Glutamatergic neuron (in vitro differentiated cells): Measurements from ENCODE around the gene EVX1. TPM values are rescaled to one million over a fixed set of nuclear protein-coding genes. Genes with fewer than 3 reads are reported as not detected.

ENCODE experiments used
- DNase-seq: peaks from one replicate; pipeline ENCODE4 v3.0.0; 2022
- H3K27ac Mint-ChIP-seq: one replicate; pipeline ENCODE4 v1.8.0; 2020; ENCODE audit warnings: mild to moderate bottlenecking, mixed read lengths, inconsistent platforms; ENCODE audit not compliant: unreplicated experiment
- H3K27me3 Mint-ChIP-seq: one replicate; pipeline ENCODE4 v1.8.0; 2020; ENCODE audit warnings: mild to moderate bottlenecking, moderate library complexity, mixed read lengths, inconsistent platforms; ENCODE audit not compliant: unreplicated experiment
- H3K36me3 Mint-ChIP-seq: one replicate; pipeline ENCODE4 v1.8.0; 2020; ENCODE audit warnings: mild to moderate bottlenecking, mixed read lengths, inconsistent platforms; ENCODE audit not compliant: unreplicated experiment
- H3K4me1 Mint-ChIP-seq: one replicate; pipeline ENCODE4 v1.8.0; 2020; ENCODE audit warnings: mild to moderate bottlenecking, low read depth, mixed read lengths, inconsistent platforms; ENCODE audit not compliant: unreplicated experiment
- H3K4me3 Mint-ChIP-seq: one replicate; pipeline ENCODE4 v1.8.0; 2020; ENCODE audit warnings: mild to moderate bottlenecking, mixed read lengths, inconsistent platforms; ENCODE audit not compliant: unreplicated experiment
- H3K9me3 Mint-ChIP-seq: one replicate; pipeline ENCODE4 v1.8.0; 2020; ENCODE audit warnings: mild to moderate bottlenecking, moderate library complexity, mixed read lengths, inconsistent platforms; ENCODE audit not compliant: unreplicated experiment
- CTCF ChIP-seq: fragments of 200-600 bp; sonication (generic); IDR thresholded peaks from one replicate; pipeline ENCODE4 v1.5.0; 2021; ENCODE audit not compliant: partially characterized antibody, unreplicated experiment
- total RNA-seq: library from RNA; stranded (reverse); fragmentation: NEBNext Ultra II Directional; extraction: Animal tissue kit (Norgen Biotek cat#: 25700); gene quantifications from one replicate; pipeline ENCODE4 v1.2.1, GENCODE V29; 2021; ENCODE audit not compliant: unreplicated experiment

EVX1 gene
- total RNA-seq, 1 donor from 2014 or later = 7.1 TPM

- DNase-seq = no peak
- Mint-ChIP-seq H3K4me3 (no peak overlapping the region), H3K36me3 (no peaks in the 10 kb centered on the region), H3K27ac (no peak overlapping the region), H3K27me3 (peaks cover 48% of the 10 kb centered on the region), H3K9me3 (peaks cover 6% of the 10 kb centered on the region), H3K4me1 (peaks cover 3% of the 10 kb centered on the region)
- TF ChIP-seq CTCF = no peak
Measured at GRCh38 chr7:27207348-27207985, 35.1 kb upstream of the EVX1 start.

GRCh38 chr7:27208998-27209397 lies 33.6 kb upstream of the EVX1 start:
- no peak overlapping the region for H3K4me3 Mint-ChIP-seq

GRCh38 chr7:27209933-27210440 lies 32.6 kb upstream of the EVX1 start:
- no peak for DNase-seq
- peaks cover 2% of the 10 kb centered on the region for H3K9me3 Mint-ChIP-seq
- no peak overlapping the region for H3K27ac Mint-ChIP-seq
- TF ChIP-seq CTCF = no peak
- H3K4me3 Mint-ChIP-seq = no peak overlapping the region
- peaks cover 38% of the 10 kb centered on the region for H3K27me3 Mint-ChIP-seq
- H3K36me3 Mint-ChIP-seq = no peaks in the 10 kb centered on the region
- no peaks in the 10 kb centered on the region for H3K4me1 Mint-ChIP-seq

More at GRCh38 chr7:27208998-27209397, 33.6 kb upstream of the EVX1 start:
- peaks cover 44% of the 10 kb centered on the region for H3K27me3 Mint-ChIP-seq
- H3K4me1 Mint-ChIP-seq = peaks cover 3% of the 10 kb centered on the region
- H3K27ac Mint-ChIP-seq = no peak overlapping the region
- no peaks in the 10 kb centered on the region for H3K36me3 Mint-ChIP-seq
- peaks cover 4% of the 10 kb centered on the region for H3K9me3 Mint-ChIP-seq
- TF ChIP-seq CTCF = no peak
- no peak for DNase-seq

- H3K9me3 Mint-ChIP-seq = no peaks in the 10 kb centered on the region
- peak; percentile 80 for DNase-seq
- no peaks in the 10 kb centered on the region for H3K4me1 Mint-ChIP-seq
- TF ChIP-seq CTCF = peak; percentile 89
- H3K4me3 Mint-ChIP-seq = no peak overlapping the region
- H3K27me3 Mint-ChIP-seq = peaks cover 41% of the 10 kb centered on the region
- H3K27ac Mint-ChIP-seq = no peak overlapping the region
- no peaks in the 10 kb centered on the region for H3K36me3 Mint-ChIP-seq
Measured at GRCh38 chr7:27210441-27211083, 32.0 kb upstream of the EVX1 start.

- TF ChIP-seq CTCF = no peak
- Mint-ChIP-seq H3K36me3 (no peaks in the 10 kb centered on the region), H3K9me3 (no peaks in the 10 kb centered on the region), H3K4me1 (no peaks in the 10 kb centered on the region), H3K4me3 (no peak overlapping the region), H3K27ac (no peak overlapping the region), H3K27me3 (peaks cover 43% of the 10 kb centered on the region)
- no peak for DNase-seq
Measured at GRCh38 chr7:27211084-27211446, 31.5 kb upstream of the EVX1 start.
